ENCODE data around the gene MAEA.

DNA sequence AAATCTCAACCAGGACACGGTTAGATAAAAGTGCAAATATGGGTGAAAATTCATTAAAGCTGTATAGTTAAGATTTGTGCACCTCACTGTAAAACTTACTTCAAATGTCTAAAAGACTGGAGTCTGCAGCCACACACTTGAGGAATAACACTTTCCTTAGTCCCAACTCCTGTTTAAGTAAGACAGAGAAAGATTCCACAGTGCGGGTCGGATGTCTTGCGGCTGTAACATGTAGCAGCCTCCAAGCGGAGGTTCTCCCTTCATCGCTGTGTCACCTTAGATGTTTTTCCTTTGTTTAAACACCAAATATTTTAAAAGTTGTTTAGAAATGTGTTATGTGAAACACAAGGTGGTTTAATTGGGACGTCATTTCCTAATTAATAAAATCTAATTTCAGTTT, 905 bp upstream of the MAEA start:
- TF ChIP-seq YY1 (IDR thresholded peaks at IDR 0.05; ENCODE audit: insufficient read depth, insufficient read length) (no peak), ZNF274 (IDR thresholded peaks at IDR 0.05; ENCODE audit: low read depth, low read length) (no peak)
